T-cell (primary cell): Measurements from ENCODE around the gene HDAC5. TPM values are rescaled to one million over a fixed set of nuclear protein-coding genes. Genes with fewer than 3 reads are reported as not detected.
A peak's percentile ranks its signal among the peaks of the same experiment; 100 is the strongest.
"Not testable (repeated sequence)": the region's sequence is repeated elsewhere in the genome, so short reads cannot be mapped to it uniquely, and the experiment has no call there.

Source experiments
- ATAC-seq, 4 experiments: fragments of 200-7000 bp in 3 of 4; fragments of 150-1000 bp in 1 of 4; cut with Tn5 transposase; replicated peaks in 1 of 4; 1 replicate in 3 of 4; 2 replicates in 1 of 4; pipeline ENCODE4 v1.10.0; 2021; ENCODE audit warnings: moderate library complexity in 3 of 4, mild to moderate bottlenecking in 2 of 4, moderate number of reproducible peaks in 1 of 4
- CTCF ChIA-PET, 2 donors: fragments of 300-600 bp; sonication (Branson Sonifier 250); formaldehyde crosslinking; loops; one replicate each; lab custom pipeline; 2022; ENCODE audit warnings: antibody characterized with exemption in 2 of 2; lab: Charles Lee
- POLR2A ChIA-PET, 2 donors: fragments of 300-600 bp; sonication (Branson Sonifier 250); formaldehyde crosslinking; loops; one replicate each; lab custom pipeline; 2022; ENCODE audit warnings: antibody characterized with exemption in 2 of 2; lab: Charles Lee
- DNase-seq, 35 experiments: peaks; one replicate each; pipeline versions ENCODE4 v3.0.0 to v3.0.0-alpha.2; 2013 to 2023
- H3K27ac ChIP-seq: one replicate; pipeline ENCODE4 v1.5.1; 2013; ENCODE audit warnings: low read length
- H3K27me3 ChIP-seq, 2 experiments: replicated peaks in 1 of 2; 1 replicate in 1 of 2; 2 replicates in 1 of 2; pipeline versions ENCODE4 v1.6.1 to v1.7.0; 2013; ENCODE audit warnings: low read length in 1 of 2, mixed read lengths in 1 of 2; ENCODE audit not compliant: control insufficient read depth in 2 of 2, insufficient read depth in 2 of 2; ENCODE audit errors: extremely low read depth in 1 of 2
- H3K36me3 ChIP-seq, 2 donors: 1 replicate in 1 of 2; 2 replicates in 1 of 2; pipeline versions ENCODE4 v1.6.1 to v1.7.0; 2013; ENCODE audit warnings: low read length in 1 of 2; ENCODE audit not compliant: control insufficient read depth in 2 of 2, insufficient read depth in 1 of 2; ENCODE audit errors: extremely low read depth in 1 of 2
- H3K4me1 ChIP-seq, 2 experiments: 1 replicate in 1 of 2; 2 replicates in 1 of 2; pipeline versions ENCODE4 v1.6.1 to v1.7.0; 2013; ENCODE audit warnings: low read length in 2 of 2, mixed read lengths in 1 of 2; ENCODE audit not compliant: insufficient read depth in 2 of 2, control insufficient read depth in 1 of 2; ENCODE audit errors: extremely low read depth in 1 of 2
- H3K4me3 ChIP-seq, 2 donors: 1 replicate in 1 of 2; 2 replicates in 1 of 2; pipeline versions ENCODE4 v1.5.1 to v1.7.0; 2013; ENCODE audit warnings: mild to moderate bottlenecking in 2 of 2, low read length in 1 of 2, moderate library complexity in 1 of 2; ENCODE audit not compliant: control insufficient read depth in 1 of 2; ENCODE audit errors: extremely low read depth in 1 of 2
- H3K9me3 ChIP-seq: 2 replicates; pipeline ENCODE4 v1.7.0; 2013
- H3K27ac Mint-ChIP-seq, 2 donors: one replicate each; pipeline ENCODE4 v1.8.0; 2020 to 2021; ENCODE audit warnings: mild to moderate bottlenecking in 2 of 2, mixed read lengths in 2 of 2
- H3K27me3 Mint-ChIP-seq, 2 donors: one replicate each; pipeline ENCODE4 v1.8.0; 2021 to 2022; ENCODE audit warnings: mixed read lengths in 2 of 2
- H3K36me3 Mint-ChIP-seq: one replicate; pipeline ENCODE4 v1.8.0; 2021; ENCODE audit warnings: mixed read lengths
- H3K4me1 Mint-ChIP-seq, 3 donors: one replicate each; pipeline ENCODE4 v1.8.0; 2020 to 2022; ENCODE audit warnings: mixed read lengths in 3 of 3, mild to moderate bottlenecking in 1 of 3
- H3K4me3 Mint-ChIP-seq, 3 donors: one replicate each; pipeline ENCODE4 v1.8.0; 2020 to 2022; ENCODE audit warnings: mild to moderate bottlenecking in 3 of 3, mixed read lengths in 3 of 3, moderate library complexity in 3 of 3
- H3K9me3 Mint-ChIP-seq, 3 donors: one replicate each; pipeline ENCODE4 v1.8.0; 2020 to 2022; ENCODE audit warnings: mixed read lengths in 3 of 3
- WGBS: methylation state at CpG from one replicate; pipeline ENCODE4 v1.1.5; 2013; ENCODE audit warnings: missing lambda C conversion rate; ENCODE audit not compliant: insufficient coverage; 5-methylcytosine and 5-hydroxymethylcytosine counted together
- total RNA-seq, 35 experiments: library from RNA in 6 of 35; stranded (reverse) in 6 of 35; fragments of 120-200 nt in 1 of 35; gene quantifications; one replicate each; pipeline versions ENCODE4 v1.2.1 to v1.2.4 and lab custom pipeline; 2013 to 2026

HDAC5 gene
- total RNA-seq, 5 donors from 2014 or later (not counting 1 experiment from before 2014, with no cell fraction given): 68.6 to 81.4 (median 72.8) TPM

GRCh38 chr17:44102849-44103622, 20.4 kb downstream of the HDAC5 start:
- Histone ChIP-seq H3K4me3 (no peak overlapping the region), H3K4me1 (peaks cover 0 to 2% of the 10 kb centered on the region in 2 experiments), H3K9me3 (no peaks in the 10 kb centered on the region), H3K27ac (no peak overlapping the region), H3K36me3 (peaks cover 0 to 18% of the 10 kb centered on the region in 2 donors), H3K27me3 (no peaks in the 10 kb centered on the region)
- H3K27ac Mint-ChIP-seq: no peak overlapping the region
- no peaks in the 10 kb centered on the region for H3K9me3 Mint-ChIP-seq
- ChIA-PET POLR2A (interaction anchor here (0.5 to 0.6 kb wide), 3 partner anchors 13 to 993 kb away, joined by 6 to 12 read pairs (median 9); no protein-coding TSS in a partner anchor), CTCF (interaction anchor here in 1 of 2 donors (0.6 kb wide), 1 partner anchor 196 kb away, joined by 9 read pairs; no protein-coding TSS in a partner anchor)
- ATAC-seq (no peak), DNase-seq (no peak)
- H3K36me3 Mint-ChIP-seq: peaks cover 8% of the 10 kb centered on the region
- H3K4me1 Mint-ChIP-seq: peaks cover 5 to 10% (median 9%) of the 10 kb centered on the region in 3 donors
- WGBS: 94% methylated on average over 10 of the region's 16 CpGs
- no peak overlapping the region for H3K4me3 Mint-ChIP-seq
- no peaks in the 10 kb centered on the region for H3K27me3 Mint-ChIP-seq

- POLR2A ChIA-PET, H3K4me1 ChIP-seq, ATAC-seq, H3K27me3 Mint-ChIP-seq, H3K4me1 Mint-ChIP-seq, H3K27ac ChIP-seq, H3K9me3 ChIP-seq, H3K36me3 Mint-ChIP-seq, DNase-seq, H3K4me3 ChIP-seq, H3K27ac Mint-ChIP-seq, H3K27me3 ChIP-seq, H3K9me3 Mint-ChIP-seq, H3K4me3 Mint-ChIP-seq: not testable (repeated sequence)
- CTCF ChIA-PET: interaction anchor here in 1 of 2 donors (0.7 to 0.9 kb wide), 2 partner anchors 16 to 997 kb away, joined by 3 read pairs; no protein-coding TSS in a partner anchor
- peaks cover 0 to 18% of the 10 kb centered on the region in 2 donors for H3K36me3 ChIP-seq
- 86% methylated on average over 1 of the region's 6 CpGs for WGBS
Measured at GRCh38 chr17:44101858-44102257, 21.6 kb downstream of the HDAC5 start.

GRCh38 chr17:44097110-44097958, 26.1 kb downstream of the HDAC5 start:
- ChIA-PET POLR2A (no interaction called here), CTCF (no interaction called here)
- Histone ChIP-seq H3K4me1 (peaks cover 3 to 21% of the 10 kb centered on the region in 2 experiments), H3K27ac (no peak overlapping the region), H3K4me3 (no peak overlapping the region), H3K9me3 (no peaks in the 10 kb centered on the region), H3K36me3 (peaks cover 2 to 11% of the 10 kb centered on the region in 2 donors), H3K27me3 (no peaks in the 10 kb centered on the region)
- Mint-ChIP-seq H3K27ac (no peak overlapping the region), H3K36me3 (no peaks in the 10 kb centered on the region), H3K4me1 (peaks cover 10 to 13% (median 13%) of the 10 kb centered on the region in 3 donors), H3K9me3 (no peaks in the 10 kb centered on the region), H3K4me3 (no peak overlapping the region), H3K27me3 (no peaks in the 10 kb centered on the region)
- DNase-seq: no peak
- ATAC-seq: no peak
- 83% methylated on average over 10 of the region's 13 CpGs for WGBS

- no peaks in the 10 kb centered on the region for H3K27me3 Mint-ChIP-seq
- no peaks in the 10 kb centered on the region for H3K9me3 Mint-ChIP-seq
- no peak overlapping the region for H3K27ac Mint-ChIP-seq
- H3K27ac ChIP-seq: no peak overlapping the region
- H3K36me3 Mint-ChIP-seq: peaks cover 7% of the 10 kb centered on the region
- DNase-seq (no peak), ATAC-seq (peak in 1 of 4 experiments; percentile 28)
- no peaks in the 10 kb centered on the region for H3K27me3 ChIP-seq
- POLR2A ChIA-PET: interaction anchor here in 1 of 2 donors (0.6 kb wide), 2 partner anchors 19 to 71 kb away, joined by 3 to 8 read pairs; no protein-coding TSS in a partner anchor
- H3K4me1 ChIP-seq: peaks cover 3 to 21% of the 10 kb centered on the region in 2 experiments
- WGBS: 30% methylated on average over 4 of the region's 12 CpGs
- CTCF ChIA-PET: interaction anchor here in 1 of 2 donors (0.6 kb wide), 1 partner anchor 52 kb away, joined by 4 read pairs; no protein-coding TSS in a partner anchor
- H3K4me1 Mint-ChIP-seq: peaks cover 10 to 13% (median 13%) of the 10 kb centered on the region in 3 donors
- peak overlapping the region in 1 of 3 donors; percentile 28 for H3K4me3 Mint-ChIP-seq
- H3K4me3 ChIP-seq: no peak overlapping the region
- H3K36me3 ChIP-seq: peaks cover 4 to 17% of the 10 kb centered on the region in 2 donors
- no peaks in the 10 kb centered on the region for H3K9me3 ChIP-seq
Measured at GRCh38 chr17:44095647-44096496, 27.6 kb downstream of the HDAC5 start.

GRCh38 chr17:44095388-44095646, 28.1 kb downstream of the HDAC5 start:
- Mint-ChIP-seq H3K4me3 (peak overlapping the region in 1 of 3 donors; percentile 28), H3K4me1 (peaks cover 10 to 13% (median 13%) of the 10 kb centered on the region in 3 donors), H3K27ac (no peak overlapping the region), H3K9me3 (no peaks in the 10 kb centered on the region), H3K27me3 (no peaks in the 10 kb centered on the region), H3K36me3 (peaks cover 7% of the 10 kb centered on the region)
- H3K36me3 ChIP-seq: peaks cover 4 to 17% of the 10 kb centered on the region in 2 donors
- no peak for ATAC-seq
- no peak overlapping the region for H3K4me3 ChIP-seq
- H3K9me3 ChIP-seq: no peaks in the 10 kb centered on the region
- ChIA-PET CTCF (interaction anchor here in 1 of 2 donors (0.6 kb wide), 1 partner anchor 51 kb away, joined by 4 read pairs; no protein-coding TSS in a partner anchor), POLR2A (interaction anchor here in 1 of 2 donors (0.6 kb wide), 1 partner anchor 19 kb away, joined by 3 read pairs; no protein-coding TSS in a partner anchor)
- 0% methylated on average over 1 of the region's 2 CpGs for WGBS
- H3K4me1 ChIP-seq: peaks cover 3 to 21% of the 10 kb centered on the region in 2 experiments
- DNase-seq: no peak
- H3K27ac ChIP-seq: no peak overlapping the region
- H3K27me3 ChIP-seq: no peaks in the 10 kb centered on the region
